ENCODE results near the gene ZNF32. TPM values are rescaled to one million over a fixed set of nuclear protein-coding genes. Genes with fewer than 3 reads are reported as not detected.

ZNF32 gene
- total and polyA plus RNA-seq, 2 donors (not counting 1 experiment from before 2014, with no cell fraction given) = 30.6 to 60.1 TPM

DNA sequence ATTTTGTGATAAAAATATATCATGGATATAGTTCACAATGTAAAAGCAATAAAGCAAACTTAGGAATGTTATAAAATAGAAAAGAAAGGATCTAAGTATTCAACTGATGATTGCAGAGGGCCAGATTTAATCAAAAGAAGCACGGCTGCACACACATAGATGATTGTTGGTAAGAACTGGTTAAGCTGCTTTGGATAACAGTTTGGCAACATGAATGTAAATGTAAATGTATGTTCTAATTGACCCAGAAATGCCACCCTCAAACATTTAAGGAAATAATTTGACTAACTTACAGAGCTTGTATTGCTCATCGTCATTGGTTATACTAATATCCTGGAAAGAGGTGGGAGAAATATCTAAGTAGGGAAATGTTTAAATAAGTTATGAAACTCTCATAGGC, 29.3 kb downstream of the ZNF32 start:
- no peaks in the 10 kb centered on the region for H3K36me3 ChIP-seq (ENCODE audit: control insufficient read depth, insufficient read depth, low read length)
- H3K79me2 ChIP-seq (ENCODE audit: control insufficient read depth, insufficient read depth, low read length) = no peaks in the 10 kb centered on the region
- no peaks in the 10 kb centered on the region for H3K9me3 ChIP-seq (ENCODE audit: control insufficient read depth, insufficient read depth, low read depth, low read length)
- H3K4me2 ChIP-seq (ENCODE audit: extremely low read depth, insufficient read depth, low read length) = no peak overlapping the region
- H3K27ac ChIP-seq (ENCODE audit: insufficient read depth, low read length) = no peak overlapping the region
- H2AFZ ChIP-seq (ENCODE audit: low read length) = no peak overlapping the region
- no peaks in the 10 kb centered on the region for H4K20me1 ChIP-seq (ENCODE audit: control insufficient read depth, extremely low read depth, insufficient read depth, low read length)
- H3K4me1 ChIP-seq (ENCODE audit: control insufficient read depth, extremely low read depth, insufficient read depth, low read length) = no peaks in the 10 kb centered on the region
- no peak overlapping the region for H3K9ac ChIP-seq (ENCODE audit: insufficient read depth, low read length)
- H3K4me3 ChIP-seq (replicated peaks in 1 of 4; ENCODE audit: control extremely low read depth in 1 of 4, insufficient read depth in 1 of 4, low read depth in 3 of 4, low read length in 4 of 4) = no peak overlapping the region
- DNase-seq (ENCODE audit: low read depth in 2 of 2) = no peak
- TF ChIP-seq, protein P1, sequence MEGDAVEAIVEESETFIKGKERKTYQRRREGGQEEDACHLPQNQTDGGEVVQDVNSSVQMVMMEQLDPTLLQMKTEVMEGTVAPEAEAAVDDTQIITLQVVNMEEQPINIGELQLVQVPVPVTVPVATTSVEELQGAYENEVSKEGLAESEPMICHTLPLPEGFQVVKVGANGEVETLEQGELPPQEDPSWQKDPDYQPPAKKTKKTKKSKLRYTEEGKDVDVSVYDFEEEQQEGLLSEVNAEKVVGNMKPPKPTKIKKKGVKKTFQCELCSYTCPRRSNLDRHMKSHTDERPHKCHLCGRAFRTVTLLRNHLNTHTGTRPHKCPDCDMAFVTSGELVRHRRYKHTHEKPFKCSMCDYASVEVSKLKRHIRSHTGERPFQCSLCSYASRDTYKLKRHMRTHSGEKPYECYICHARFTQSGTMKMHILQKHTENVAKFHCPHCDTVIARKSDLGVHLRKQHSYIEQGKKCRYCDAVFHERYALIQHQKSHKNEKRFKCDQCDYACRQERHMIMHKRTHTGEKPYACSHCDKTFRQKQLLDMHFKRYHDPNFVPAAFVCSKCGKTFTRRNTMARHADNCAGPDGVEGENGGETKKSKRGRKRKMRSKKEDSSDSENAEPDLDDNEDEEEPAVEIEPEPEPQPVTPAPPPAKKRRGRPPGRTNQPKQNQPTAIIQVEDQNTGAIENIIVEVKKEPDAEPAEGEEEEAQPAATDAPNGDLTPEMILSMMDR (conservative IDR thresholded peaks at IDR 0.05 in 1 of 2, IDR thresholded peaks at IDR 0.05 in 1 of 2; ENCODE audit: low read depth in 1 of 2, low read length in 2 of 2) = no peak
- no peak for TF ChIP-seq EZH2 (IDR thresholded peaks at IDR 0.05; ENCODE audit: low read length, missing control alignments)
- no peaks in the 10 kb centered on the region for H3K27me3 ChIP-seq (ENCODE audit: control insufficient read depth, insufficient read depth, low read length)

DNA sequence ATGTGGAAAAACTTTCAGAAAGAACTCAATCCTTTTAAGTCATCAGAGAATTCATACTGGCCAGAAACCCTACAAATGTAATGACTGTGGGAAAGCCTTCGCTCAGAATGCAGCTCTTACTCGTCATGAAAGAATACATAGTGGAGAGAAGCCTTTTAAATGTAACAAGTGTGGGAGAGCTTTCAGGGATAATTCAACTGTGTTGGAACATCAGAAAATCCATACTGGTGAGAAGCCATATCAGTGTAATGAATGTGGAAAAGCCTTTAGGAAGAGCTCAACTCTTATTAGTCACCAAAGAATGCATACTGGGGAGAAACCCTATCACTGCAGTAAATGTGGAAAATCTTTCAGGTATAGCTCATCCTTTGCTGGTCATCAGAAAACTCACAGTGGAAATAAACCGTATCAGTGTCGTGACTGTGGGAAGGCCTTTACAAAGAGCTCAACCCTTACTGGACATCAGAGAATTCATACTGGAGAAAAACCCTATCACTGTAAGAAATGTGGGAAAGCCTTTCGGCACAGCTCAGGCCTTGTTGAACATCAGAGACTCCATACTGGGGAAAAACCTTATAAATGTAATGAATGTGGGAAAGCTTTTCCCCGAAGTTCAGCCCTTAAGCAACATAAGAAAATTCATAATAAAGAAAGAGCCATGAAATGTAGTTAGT, 31.8 kb downstream of the ZNF32 start:
- Histone ChIP-seq H4K20me1 (ENCODE audit: control insufficient read depth, extremely low read depth, insufficient read depth, low read length) (no peaks in the 10 kb centered on the region), H3K4me2 (ENCODE audit: extremely low read depth, insufficient read depth, low read length) (no peak overlapping the region), H3K9ac (ENCODE audit: insufficient read depth, low read length) (no peak overlapping the region), H2AFZ (ENCODE audit: low read length) (no peak overlapping the region), H3K36me3 (ENCODE audit: control insufficient read depth, insufficient read depth, low read length) (no peaks in the 10 kb centered on the region), H3K9me3 (ENCODE audit: control insufficient read depth, insufficient read depth, low read depth, low read length) (no peaks in the 10 kb centered on the region), H3K27ac (ENCODE audit: insufficient read depth, low read length) (no peak overlapping the region), H3K79me2 (ENCODE audit: control insufficient read depth, insufficient read depth, low read length) (no peaks in the 10 kb centered on the region), H3K4me1 (ENCODE audit: control insufficient read depth, extremely low read depth, insufficient read depth, low read length) (no peaks in the 10 kb centered on the region), H3K4me3 (replicated peaks in 1 of 4; ENCODE audit: control extremely low read depth in 1 of 4, insufficient read depth in 1 of 4, low read depth in 3 of 4, low read length in 4 of 4) (no peak overlapping the region), H3K27me3 (ENCODE audit: control insufficient read depth, insufficient read depth, low read length) (no peaks in the 10 kb centered on the region)
- no peak for DNase-seq (ENCODE audit: low read depth in 2 of 2)
- TF ChIP-seq EZH2 (IDR thresholded peaks at IDR 0.05; ENCODE audit: low read length, missing control alignments) = no peak
- TF ChIP-seq, protein P1 (conservative IDR thresholded peaks at IDR 0.05 in 1 of 2, IDR thresholded peaks at IDR 0.05 in 1 of 2; ENCODE audit: low read depth in 1 of 2, low read length in 2 of 2) = no peak

DNA sequence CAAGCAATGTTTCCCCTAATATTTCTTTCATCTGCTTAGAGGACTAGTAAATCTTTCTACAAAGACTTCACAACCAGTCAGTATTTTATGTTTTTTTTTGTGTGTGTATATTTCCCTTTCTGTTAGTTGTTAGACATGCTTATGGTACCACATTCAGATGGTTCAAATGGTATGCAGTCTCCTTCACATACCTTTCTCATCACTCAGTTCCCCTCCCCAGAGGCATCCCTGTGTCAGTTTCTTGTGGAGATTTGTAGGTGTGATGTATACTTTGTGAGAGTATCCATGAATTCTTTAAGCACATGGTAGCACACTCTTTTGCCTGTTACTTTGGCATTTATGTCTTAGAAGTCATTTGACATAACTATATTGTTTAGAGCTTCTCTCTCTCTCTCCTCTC, 38.0 kb downstream of the ZNF32 start:
- Histone ChIP-seq H3K27me3 (ENCODE audit: control insufficient read depth, insufficient read depth, low read length) (no peaks in the 10 kb centered on the region), H3K4me2 (ENCODE audit: extremely low read depth, insufficient read depth, low read length) (no peak overlapping the region), H2AFZ (ENCODE audit: low read length) (no peak overlapping the region), H3K9me3 (ENCODE audit: control insufficient read depth, insufficient read depth, low read depth, low read length) (no peaks in the 10 kb centered on the region), H3K9ac (ENCODE audit: insufficient read depth, low read length) (no peak overlapping the region), H3K4me1 (ENCODE audit: control insufficient read depth, extremely low read depth, insufficient read depth, low read length) (no peaks in the 10 kb centered on the region), H3K79me2 (ENCODE audit: control insufficient read depth, insufficient read depth, low read length) (no peaks in the 10 kb centered on the region), H3K4me3 (replicated peaks in 1 of 4; ENCODE audit: control extremely low read depth in 1 of 4, insufficient read depth in 1 of 4, low read depth in 3 of 4, low read length in 4 of 4) (no peak overlapping the region), H4K20me1 (ENCODE audit: control insufficient read depth, extremely low read depth, insufficient read depth, low read length) (no peaks in the 10 kb centered on the region), H3K36me3 (ENCODE audit: control insufficient read depth, insufficient read depth, low read length) (no peaks in the 10 kb centered on the region), H3K27ac (ENCODE audit: insufficient read depth, low read length) (no peak overlapping the region)
- no peak for TF ChIP-seq EZH2 (IDR thresholded peaks at IDR 0.05; ENCODE audit: low read length, missing control alignments)
- TF ChIP-seq, protein P1 (conservative IDR thresholded peaks at IDR 0.05 in 1 of 2, IDR thresholded peaks at IDR 0.05 in 1 of 2; ENCODE audit: low read depth in 1 of 2, low read length in 2 of 2) = no peak
- peak in 1 of 2 donors; percentile 53 for DNase-seq (ENCODE audit: low read depth in 2 of 2)
